Osteocyte (in vitro differentiated cells): ENCODE measurements around the gene SIRPB1. TPM values are rescaled to one million over a fixed set of nuclear protein-coding genes. Genes with fewer than 3 reads are reported as not detected.

Experiments used
- DNase-seq: peaks from one replicate; pipeline ENCODE4 v3.0.0; 2021; ENCODE audit warnings: mixed read lengths; ENCODE audit not compliant: unreplicated experiment; ENCODE audit errors: extremely low spot score
- H3K27ac Mint-ChIP-seq: one replicate; pipeline ENCODE4 v1.8.0; 2021; ENCODE audit warnings: mild to moderate bottlenecking, mixed read lengths; ENCODE audit not compliant: unreplicated experiment
- H3K27me3 Mint-ChIP-seq: one replicate; pipeline ENCODE4 v1.8.0; 2021; ENCODE audit warnings: mixed read lengths; ENCODE audit not compliant: unreplicated experiment
- H3K36me3 Mint-ChIP-seq: one replicate; pipeline ENCODE4 v1.8.0; 2021; ENCODE audit warnings: mixed read lengths; ENCODE audit not compliant: unreplicated experiment
- H3K4me1 Mint-ChIP-seq: one replicate; pipeline ENCODE4 v1.8.0; 2021; ENCODE audit warnings: mixed read lengths; ENCODE audit not compliant: unreplicated experiment
- H3K4me3 Mint-ChIP-seq: one replicate; pipeline ENCODE4 v1.8.0; 2021; ENCODE audit warnings: mild to moderate bottlenecking, moderate library complexity, mixed read lengths; ENCODE audit not compliant: unreplicated experiment
- H3K9me3 Mint-ChIP-seq: one replicate; pipeline ENCODE4 v1.8.0; 2021; ENCODE audit warnings: mixed read lengths; ENCODE audit not compliant: unreplicated experiment
- CTCF ChIP-seq: fragments of 200-600 bp; sonication (generic); IDR thresholded peaks from 2 replicates; pipeline ENCODE4 v1.5.0; 2021; ENCODE audit warnings: antibody characterized with exemption, mild to moderate bottlenecking, moderate library complexity
- total RNA-seq: library from RNA; stranded (reverse); gene quantifications from 2 replicates; pipeline ENCODE4 v1.2.1, GENCODE V29; 2021

The SIRPB1 gene
- total RNA-seq, 1 donor from 2014 or later, result 1.1 TPM

DNA sequence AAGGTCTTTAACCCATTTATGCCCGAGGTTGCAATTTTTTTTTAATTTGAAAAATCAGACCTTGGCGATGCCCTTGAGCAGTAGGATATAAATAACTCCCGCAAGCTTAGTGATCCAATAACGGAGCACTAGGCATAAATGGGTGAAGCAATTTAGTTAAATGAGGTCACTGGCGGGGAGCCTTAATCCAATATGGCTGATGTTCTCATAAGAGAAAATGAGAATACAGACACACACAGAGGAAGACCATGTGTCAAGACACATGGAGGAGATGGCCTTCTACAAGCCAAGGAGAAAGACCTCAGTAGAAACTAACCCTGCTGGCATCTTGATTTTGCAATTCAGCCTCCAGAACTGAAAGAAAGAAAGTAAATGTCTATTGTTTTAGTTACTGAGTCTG, 37.0 kb upstream of the SIRPB1 start:
- DNase-seq, result no peak
- Mint-ChIP-seq H3K27me3 (peaks cover 8% of the 10 kb centered on the region), H3K27ac (no peak overlapping the region), H3K9me3 (peaks cover 5% of the 10 kb centered on the region), H3K4me1 (peaks cover under 1% of the 10 kb centered on the region), H3K36me3 (no peaks in the 10 kb centered on the region), H3K4me3 (no peak overlapping the region)
- no peak for TF ChIP-seq CTCF

- H3K4me3 Mint-ChIP-seq, result no peak overlapping the region
- no peak for TF ChIP-seq CTCF
- H3K36me3 Mint-ChIP-seq, result no peaks in the 10 kb centered on the region
- no peak overlapping the region for H3K27ac Mint-ChIP-seq
- peaks cover 11% of the 10 kb centered on the region for H3K27me3 Mint-ChIP-seq
- no peak for DNase-seq
- H3K4me1 Mint-ChIP-seq, result peaks cover 3% of the 10 kb centered on the region
- H3K9me3 Mint-ChIP-seq, result peaks cover 9% of the 10 kb centered on the region
These were observed 35.2 kb upstream of the SIRPB1 start for GRCh38 chr20:1654996-1655395.

- no peak overlapping the region for H3K27ac Mint-ChIP-seq
- H3K4me1 Mint-ChIP-seq, result peaks cover 3% of the 10 kb centered on the region
- H3K36me3 Mint-ChIP-seq, result no peaks in the 10 kb centered on the region
- H3K4me3 Mint-ChIP-seq, result no peak overlapping the region
- H3K27me3 Mint-ChIP-seq, result peaks cover 3% of the 10 kb centered on the region
- TF ChIP-seq CTCF, result no peak
- DNase-seq, result no peak
- H3K9me3 Mint-ChIP-seq, result peaks cover 9% of the 10 kb centered on the region
These were observed 33.2 kb upstream of the SIRPB1 start for GRCh38 chr20:1652960-1653359.

GRCh38 chr20:1652104-1652503, 32.3 kb upstream of the SIRPB1 start:
- peaks cover 3% of the 10 kb centered on the region for H3K4me1 Mint-ChIP-seq
- H3K27me3 Mint-ChIP-seq, result peaks cover 3% of the 10 kb centered on the region
- DNase-seq, result no peak
- H3K36me3 Mint-ChIP-seq, result no peaks in the 10 kb centered on the region
- H3K4me3 Mint-ChIP-seq, result no peak overlapping the region
- no peak for TF ChIP-seq CTCF
- peaks cover 9% of the 10 kb centered on the region for H3K9me3 Mint-ChIP-seq
- no peak overlapping the region for H3K27ac Mint-ChIP-seq

DNA sequence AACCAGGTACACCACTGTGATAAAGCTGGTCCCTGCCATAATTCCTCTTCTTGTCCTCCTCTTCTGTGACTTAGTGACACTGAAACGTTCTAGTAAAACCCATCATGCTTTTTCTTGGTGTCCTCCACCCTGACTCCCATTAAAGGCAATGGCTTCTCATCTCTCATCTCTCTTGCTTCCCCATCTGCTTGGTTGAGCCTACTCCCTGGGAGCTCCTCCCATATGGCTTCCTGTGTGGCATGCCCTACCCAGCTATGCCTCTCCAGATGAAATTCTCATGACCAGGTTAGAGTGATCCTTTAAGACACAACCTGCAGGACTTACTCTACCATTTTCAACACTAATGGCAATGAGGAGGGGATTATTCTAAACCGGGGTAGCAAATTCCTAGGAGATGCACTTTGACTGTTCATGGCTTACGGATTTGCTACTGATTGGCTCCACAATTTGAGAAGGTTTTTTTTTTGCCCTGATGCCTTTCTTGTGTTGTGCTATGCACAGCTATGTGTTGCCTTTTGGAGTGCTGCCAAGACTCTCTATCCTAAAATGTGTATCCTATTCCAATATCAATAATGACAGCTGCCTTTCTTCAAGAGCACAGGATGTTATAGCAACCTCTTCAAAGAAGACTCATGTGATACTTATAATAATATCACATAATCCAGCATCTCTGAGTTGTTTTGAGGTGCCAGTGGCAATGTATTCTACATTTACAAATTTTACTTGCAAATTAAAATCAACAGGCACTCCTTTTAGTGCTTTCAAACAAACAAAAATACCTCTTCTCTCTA, 31.7 kb upstream of the SIRPB1 start:
- H3K9me3 Mint-ChIP-seq, result peaks cover 9% of the 10 kb centered on the region
- H3K4me1 Mint-ChIP-seq, result peaks cover 3% of the 10 kb centered on the region
- H3K27ac Mint-ChIP-seq, result no peak overlapping the region
- no peaks in the 10 kb centered on the region for H3K36me3 Mint-ChIP-seq
- H3K27me3 Mint-ChIP-seq, result peaks cover 3% of the 10 kb centered on the region
- DNase-seq, result no peak
- no peak overlapping the region for H3K4me3 Mint-ChIP-seq
- no peak for TF ChIP-seq CTCF
